NCI-H345 treated with DMSO at 0.1 percent for 48 hours (cell line): ENCODE measurements around the gene SAP30BP.
A peak's percentile ranks its signal among the peaks of the same experiment; 100 is the strongest.

Experiments
- DNase-seq: peaks from one replicate; lab custom pipeline; 2025; ENCODE audit not compliant: unreplicated experiment; lab: John Stamatoyannopoulos, UW

Gene SAP30BP

DNA sequence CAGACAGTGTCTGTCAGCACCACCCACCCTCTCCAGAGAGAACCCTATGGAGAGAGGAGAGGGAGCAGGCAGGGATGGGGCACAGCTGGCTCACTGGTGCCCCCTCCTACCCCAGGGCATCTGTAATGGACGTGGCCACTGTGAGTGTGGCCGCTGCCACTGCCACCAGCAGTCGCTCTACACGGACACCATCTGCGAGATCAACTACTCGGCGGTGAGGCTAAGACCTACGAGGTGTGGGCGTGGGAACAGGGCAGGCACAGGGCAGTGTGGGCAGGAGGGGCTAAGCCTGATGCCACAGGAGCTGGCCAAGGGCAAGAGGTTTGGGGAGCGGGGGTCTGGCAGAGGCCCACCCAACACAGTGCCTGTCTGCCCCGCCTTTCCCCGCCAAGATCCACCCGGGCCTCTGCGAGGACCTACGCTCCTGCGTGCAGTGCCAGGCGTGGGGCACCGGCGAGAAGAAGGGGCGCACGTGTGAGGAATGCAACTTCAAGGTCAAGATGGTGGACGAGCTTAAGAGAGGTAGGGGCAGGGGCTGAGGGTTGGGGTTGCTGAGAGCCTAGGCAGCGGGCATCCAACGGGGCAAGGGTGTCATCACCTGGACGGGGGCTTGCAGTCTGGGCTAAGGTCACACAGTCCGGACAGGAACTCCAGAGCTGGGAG is 69.2 kb downstream of the SAP30BP start:
- no peak for DNase-seq

DNA sequence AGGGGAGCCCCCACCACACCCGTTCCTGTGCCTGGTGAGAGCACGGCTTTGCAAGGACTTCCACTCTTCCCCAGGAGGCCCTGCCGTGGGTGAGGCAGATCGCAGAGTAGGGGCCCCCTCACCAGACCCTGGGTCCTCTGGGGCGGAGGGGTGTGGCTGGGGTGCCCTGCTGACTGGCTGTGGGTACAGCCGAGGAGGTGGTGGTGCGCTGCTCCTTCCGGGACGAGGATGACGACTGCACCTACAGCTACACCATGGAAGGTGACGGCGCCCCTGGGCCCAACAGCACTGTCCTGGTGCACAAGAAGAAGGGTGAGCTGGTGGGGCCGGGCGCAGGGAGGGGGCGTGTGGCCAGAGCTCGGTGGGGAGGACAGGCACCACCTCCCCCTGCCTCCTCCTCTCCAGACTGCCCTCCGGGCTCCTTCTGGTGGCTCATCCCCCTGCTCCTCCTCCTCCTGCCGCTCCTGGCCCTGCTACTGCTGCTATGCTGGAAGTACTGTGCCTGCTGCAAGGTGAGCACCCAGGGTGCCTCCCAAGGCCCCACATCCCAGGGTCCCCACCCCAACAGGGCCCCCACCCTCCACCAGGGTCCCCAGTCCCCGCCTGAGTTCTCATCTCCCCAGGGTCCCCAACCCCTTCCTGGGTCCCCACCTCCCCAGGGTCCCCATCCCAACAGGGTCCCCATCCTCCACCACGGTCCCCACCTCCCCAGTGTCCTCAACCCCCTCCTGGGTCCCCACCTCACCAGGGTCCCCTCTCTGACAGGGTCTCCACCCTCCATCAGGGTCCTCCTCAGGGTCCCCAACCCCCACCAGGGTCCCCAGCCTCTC is 70.2 kb downstream of the SAP30BP start:
- DNase-seq: no peak

GRCh38 chr17:75738218-75738802 is 71.2 kb downstream of the SAP30BP start:
- DNase-seq: no peak

- DNase-seq: no peak
These were observed 72.0 kb downstream of the SAP30BP start for GRCh38 chr17:75739174-75739573.

DNA sequence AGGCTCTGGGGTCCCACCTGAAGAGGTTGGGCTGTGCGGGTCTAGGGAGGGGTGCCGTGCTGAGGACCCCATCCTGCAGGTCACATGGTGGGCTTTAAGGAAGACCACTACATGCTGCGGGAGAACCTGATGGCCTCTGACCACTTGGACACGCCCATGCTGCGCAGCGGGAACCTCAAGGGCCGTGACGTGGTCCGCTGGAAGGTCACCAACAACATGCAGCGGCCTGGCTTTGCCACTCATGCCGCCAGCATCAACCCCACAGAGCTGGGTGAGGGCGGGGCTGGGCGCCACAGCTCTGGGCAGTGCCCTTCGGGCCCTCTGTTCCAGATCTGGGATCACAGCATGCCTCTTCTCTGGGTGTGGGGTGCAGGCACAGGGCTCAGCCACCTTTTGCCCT is 72.7 kb downstream of the SAP30BP start:
- DNase-seq: no peak

DNA sequence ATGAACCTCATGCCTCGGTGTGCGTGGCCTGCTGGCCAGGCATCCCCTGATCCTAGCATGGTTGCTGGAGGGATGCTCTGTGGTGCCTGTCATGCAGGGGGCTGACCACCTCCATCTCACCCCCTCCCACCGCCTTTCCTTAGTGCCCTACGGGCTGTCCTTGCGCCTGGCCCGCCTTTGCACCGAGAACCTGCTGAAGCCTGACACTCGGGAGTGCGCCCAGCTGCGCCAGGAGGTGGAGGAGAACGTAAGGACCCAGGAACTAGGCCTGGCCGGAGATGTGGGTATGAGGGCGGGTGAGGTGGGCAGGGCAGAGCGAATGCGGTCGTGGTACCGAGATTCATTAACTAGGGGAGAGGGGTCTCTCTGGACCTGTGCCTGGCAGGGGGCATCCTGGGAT is 73.1 kb downstream of the SAP30BP start:
- DNase-seq: no peak

GRCh38 chr17:75740631-75741077 is 73.5 kb downstream of the SAP30BP start:
- no peak for DNase-seq

- no peak for DNase-seq
These were observed 75.2 kb downstream of the SAP30BP start for GRCh38 chr17:75742337-75742736.

- no peak for DNase-seq
These were observed 76.6 kb downstream of the SAP30BP start for GRCh38 chr17:75743625-75744206.

- DNase-seq: no peak
These were observed 81.6 kb downstream of the SAP30BP start for GRCh38 chr17:75748706-75749105.

DNA sequence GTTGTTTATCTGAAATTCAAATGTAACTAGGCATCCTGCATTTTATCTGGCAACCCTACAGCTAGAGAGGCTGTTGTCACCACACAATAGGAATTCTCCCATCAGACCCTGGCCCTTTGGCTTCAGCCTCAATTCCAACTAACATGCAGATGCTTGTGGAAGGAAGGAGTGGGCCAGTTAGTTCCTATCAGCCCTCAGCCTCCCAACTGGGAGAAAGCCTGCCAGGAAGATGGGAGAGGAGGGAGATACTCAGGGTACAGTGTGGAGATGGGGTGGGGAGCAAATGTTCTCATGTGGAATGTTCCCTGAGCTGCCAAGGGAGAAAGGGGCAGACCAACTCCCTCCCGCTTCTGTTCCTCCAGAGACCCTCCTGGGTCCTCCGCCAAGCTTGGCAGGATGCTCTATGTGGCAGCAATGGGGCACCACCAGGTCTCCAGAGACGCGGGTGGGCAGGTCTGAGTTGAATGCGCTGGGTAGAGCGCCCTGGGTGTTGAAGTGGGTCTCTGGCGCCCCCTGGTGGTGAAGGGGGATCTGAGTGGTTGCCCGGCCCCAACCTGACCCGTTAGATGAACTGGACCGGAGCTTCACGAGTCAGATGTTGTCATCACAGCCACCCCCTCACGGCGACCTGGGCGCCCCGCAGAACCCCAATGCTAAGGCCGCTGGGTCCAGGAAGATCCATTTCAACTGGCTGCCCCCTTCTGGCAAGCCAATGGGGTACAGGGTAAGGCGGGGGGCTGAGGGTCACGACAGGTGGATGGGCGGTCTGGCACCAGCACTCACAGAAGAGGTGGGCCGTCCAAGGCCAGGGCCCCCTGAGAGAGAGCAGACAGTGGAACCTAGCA is 82.6 kb downstream of the SAP30BP start:
- peak; percentile 64 for DNase-seq

DNA sequence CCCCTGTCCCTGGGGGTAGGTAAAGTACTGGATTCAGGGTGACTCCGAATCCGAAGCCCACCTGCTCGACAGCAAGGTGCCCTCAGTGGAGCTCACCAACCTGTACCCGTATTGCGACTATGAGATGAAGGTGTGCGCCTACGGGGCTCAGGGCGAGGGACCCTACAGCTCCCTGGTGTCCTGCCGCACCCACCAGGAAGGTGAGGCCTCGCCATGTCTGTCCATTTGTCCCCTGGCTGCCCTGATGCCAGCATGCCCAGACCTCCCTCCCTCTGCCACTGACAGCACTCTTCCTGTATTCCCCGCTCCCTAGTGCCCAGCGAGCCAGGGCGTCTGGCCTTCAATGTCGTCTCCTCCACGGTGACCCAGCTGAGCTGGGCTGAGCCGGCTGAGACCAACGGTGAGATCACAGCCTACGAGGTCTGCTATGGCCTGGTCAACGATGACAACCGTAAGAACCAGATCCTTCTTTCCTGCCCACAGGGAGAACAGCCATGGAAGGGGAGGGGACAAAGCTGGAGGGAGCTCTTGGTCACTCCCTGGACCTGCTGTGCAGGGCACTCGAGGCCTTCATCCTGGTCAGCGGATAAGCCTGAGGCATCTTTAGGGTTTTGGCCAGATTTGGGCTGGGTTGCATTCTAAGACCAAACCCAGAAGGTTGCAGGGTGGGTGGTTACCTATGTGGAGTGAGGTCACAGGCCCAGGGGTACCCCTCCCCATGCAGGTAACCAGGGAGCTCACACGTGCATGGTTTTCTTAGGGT is 83.7 kb downstream of the SAP30BP start:
- no peak for DNase-seq

GRCh38 chr17:75751676-75752404 is 84.7 kb downstream of the SAP30BP start:
- no peak for DNase-seq

- no peak for DNase-seq
These were observed 85.2 kb downstream of the SAP30BP start for GRCh38 chr17:75752405-75752709.

- DNase-seq: no peak
These were observed 85.8 kb downstream of the SAP30BP start for GRCh38 chr17:75752802-75753513.

- no peak for DNase-seq
These were observed 86.6 kb downstream of the SAP30BP start for GRCh38 chr17:75753514-75754377.

DNA sequence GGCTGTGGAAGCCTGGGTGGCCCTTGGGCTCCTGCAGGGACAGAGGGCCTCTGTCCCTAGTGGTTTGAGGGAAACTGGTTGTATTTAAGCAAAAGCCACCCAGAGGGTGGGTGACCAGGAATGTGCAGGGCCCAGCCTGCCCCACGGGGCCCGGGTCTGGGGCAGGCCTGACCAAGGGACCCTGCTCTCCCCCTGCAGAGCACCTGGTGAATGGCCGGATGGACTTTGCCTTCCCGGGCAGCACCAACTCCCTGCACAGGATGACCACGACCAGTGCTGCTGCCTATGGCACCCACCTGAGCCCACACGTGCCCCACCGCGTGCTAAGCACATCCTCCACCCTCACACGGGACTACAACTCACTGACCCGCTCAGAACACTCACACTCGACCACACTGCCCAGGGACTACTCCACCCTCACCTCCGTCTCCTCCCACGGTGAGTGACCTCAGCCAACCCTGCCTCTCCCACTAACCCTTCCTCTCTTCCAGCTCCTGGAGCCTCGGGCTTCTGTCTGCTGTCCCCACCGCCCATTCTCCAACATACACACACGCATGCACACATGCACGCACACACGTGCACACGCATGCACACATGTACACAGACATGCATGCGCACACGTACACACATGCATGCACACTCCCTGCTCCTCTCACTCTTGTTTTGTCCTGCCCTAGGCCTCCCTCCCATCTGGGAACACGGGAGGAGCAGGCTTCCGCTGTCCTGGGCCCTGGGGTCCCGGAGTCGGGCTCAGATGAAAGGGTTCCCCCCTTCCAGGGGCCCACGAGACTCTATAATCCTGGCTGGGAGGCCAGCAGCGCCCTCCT is 87.5 kb downstream of the SAP30BP start:
- DNase-seq: no peak
